Measurements from ENCODE around the gene TMEM200B.

TMEM200B gene

DNA sequence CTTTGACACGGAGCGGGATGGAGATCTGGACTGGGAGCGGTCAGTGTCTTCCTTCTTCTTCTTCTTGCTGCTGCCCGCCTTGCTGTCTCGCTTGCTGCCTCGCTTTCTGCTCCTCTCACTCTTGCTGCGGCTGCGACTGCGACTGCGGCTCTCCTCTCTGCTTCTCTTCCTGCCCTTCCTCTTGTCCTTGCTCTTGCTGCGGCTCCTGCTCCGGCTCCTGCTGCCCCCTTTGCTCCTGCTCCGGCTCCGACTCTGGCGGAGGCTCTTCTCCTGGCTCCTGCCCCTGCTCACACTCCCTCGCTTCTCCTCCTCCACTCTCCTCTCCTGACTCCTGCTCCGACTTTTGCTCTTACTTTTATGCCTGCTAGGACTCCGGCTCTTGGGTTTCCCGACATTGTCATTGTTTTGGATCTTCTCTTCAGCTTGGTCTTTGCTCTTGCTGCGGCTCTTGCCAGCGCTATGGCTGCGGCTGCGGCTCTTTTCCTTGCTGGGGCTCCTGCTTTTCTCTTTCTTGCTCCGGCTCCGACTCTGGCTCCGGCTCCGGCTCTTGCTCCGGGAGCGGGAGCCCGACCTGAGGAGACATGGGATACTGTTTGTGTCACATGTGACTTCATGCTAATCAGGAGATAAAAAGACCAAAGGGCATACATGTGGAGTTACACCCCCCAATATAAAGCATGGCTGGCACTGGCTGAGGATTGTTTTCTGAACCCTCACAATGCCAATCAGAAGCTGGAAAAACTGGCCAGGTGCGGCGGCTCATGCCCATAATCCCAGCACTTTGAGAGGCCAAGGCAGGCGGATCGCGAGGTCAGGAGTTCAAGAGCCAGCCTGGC is 25.2 kb upstream of the TMEM200B start:
- Histone ChIP-seq H3K27me3 (no peaks in the 10 kb centered on the region), H3K27ac (no peak overlapping the region), H3K9me3 (no peaks in the 10 kb centered on the region), H3K4me1 (no peaks in the 10 kb centered on the region), H3K36me3 (peaks cover 75 to 100% (median 96%) of the 10 kb centered on the region in 3 donors), H3K4me3 (no peak overlapping the region)
- intact Hi-C loops (cut with DNase I; ENCODE audit: low total_unique reads), result no loop called here
- TF ChIP-seq CTCF (IDR thresholded peaks at IDR 0.05), result no peak
- DNase-seq, result no peak

GRCh38 chr1:29145739-29146437 is 22.2 kb upstream of the TMEM200B start:
- Histone ChIP-seq H3K9me3 (no peaks in the 10 kb centered on the region), H3K27ac (no peak overlapping the region), H3K4me1 (no peaks in the 10 kb centered on the region), H3K4me3 (no peak overlapping the region), H3K36me3 (peaks cover 46 to 78% (median 75%) of the 10 kb centered on the region in 3 donors), H3K27me3 (no peaks in the 10 kb centered on the region)
- no peak for TF ChIP-seq CTCF (IDR thresholded peaks at IDR 0.05)
- intact Hi-C loops (cut with DNase I; ENCODE audit: low total_unique reads), result no loop called here
- DNase-seq, result no peak

DNA sequence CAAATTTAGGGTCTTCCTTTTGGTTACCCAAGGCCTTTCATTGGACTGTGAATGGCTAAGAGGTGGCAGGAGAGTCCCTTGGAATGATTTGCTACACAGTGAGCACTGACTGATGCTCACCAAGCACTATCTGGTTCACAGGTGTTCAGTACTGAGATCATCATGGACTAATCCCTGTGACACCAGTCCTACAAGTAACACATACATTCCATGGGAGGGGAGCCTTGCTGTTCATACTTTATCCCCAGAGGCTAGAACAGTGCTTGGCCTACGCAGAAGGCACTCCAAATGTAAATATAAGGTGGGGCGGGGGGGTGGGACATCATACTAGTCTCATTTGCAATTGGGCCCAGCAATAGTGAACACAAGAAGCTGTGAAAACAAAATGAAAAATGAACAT is 20.5 kb upstream of the TMEM200B start:
- intact Hi-C loops (cut with DNase I; ENCODE audit: low total_unique reads), result no loop called here
- H3K9me3 ChIP-seq, result no peaks in the 10 kb centered on the region
- H3K4me1 ChIP-seq, result no peaks in the 10 kb centered on the region
- H3K27me3 ChIP-seq, result no peaks in the 10 kb centered on the region
- H3K4me3 ChIP-seq, result no peak overlapping the region
- no peak overlapping the region for H3K27ac ChIP-seq
- peaks cover 29 to 60% (median 58%) of the 10 kb centered on the region in 3 donors for H3K36me3 ChIP-seq
- DNase-seq, result no peak
- TF ChIP-seq CTCF (IDR thresholded peaks at IDR 0.05), result no peak

DNA sequence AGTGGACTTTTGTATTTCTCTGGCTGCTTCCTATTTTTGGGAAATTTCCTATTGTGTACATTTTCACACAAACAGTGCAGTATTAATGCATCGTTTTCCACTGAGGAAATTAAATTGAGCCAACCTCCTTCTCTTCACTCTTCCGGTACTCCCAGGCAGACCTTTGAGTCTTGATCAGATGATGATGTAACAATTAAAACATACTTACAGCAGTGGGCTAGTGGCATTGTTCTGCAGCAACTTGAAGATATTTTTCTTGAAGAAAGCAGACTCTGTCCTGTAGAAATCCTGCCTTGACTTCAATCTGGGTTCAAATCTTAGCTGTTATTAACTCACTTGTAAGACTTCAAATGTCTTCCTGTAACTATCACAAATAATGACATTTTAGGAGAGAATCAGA is 19.0 kb upstream of the TMEM200B start:
- no peaks in the 10 kb centered on the region for H3K4me1 ChIP-seq
- DNase-seq, result no peak
- H3K27me3 ChIP-seq, result no peaks in the 10 kb centered on the region
- peaks cover 14 to 46% (median 44%) of the 10 kb centered on the region in 3 donors for H3K36me3 ChIP-seq
- H3K27ac ChIP-seq, result no peak overlapping the region
- no peak overlapping the region for H3K4me3 ChIP-seq
- no peak for TF ChIP-seq CTCF (IDR thresholded peaks at IDR 0.05)
- intact Hi-C loops (cut with DNase I; ENCODE audit: low total_unique reads), result no loop called here
- no peaks in the 10 kb centered on the region for H3K9me3 ChIP-seq

GRCh38 chr1:29136391-29136915 is 12.8 kb upstream of the TMEM200B start:
- no peak for DNase-seq
- no peak for TF ChIP-seq CTCF (IDR thresholded peaks at IDR 0.05)
- peaks cover 0 to 6% of the 10 kb centered on the region in 2 donors for H3K27me3 ChIP-seq
- intact Hi-C loops (cut with DNase I; ENCODE audit: low total_unique reads), result no loop called here
- no peak overlapping the region for H3K4me3 ChIP-seq
- H3K9me3 ChIP-seq, result no peaks in the 10 kb centered on the region
- H3K27ac ChIP-seq, result no peak overlapping the region
- H3K4me1 ChIP-seq, result peaks cover 0 to 12% (median 2%) of the 10 kb centered on the region in 4 donors
- no peaks in the 10 kb centered on the region for H3K36me3 ChIP-seq

Measured in tibial artery (tissue), 4 donors.